ENCODE data around the gene CD164L2. TPM values are rescaled to one million over a fixed set of nuclear protein-coding genes. Genes with fewer than 3 reads are reported as not detected.
"Not testable (repeated sequence)": the region's sequence is repeated elsewhere in the genome, so short reads cannot be mapped to it uniquely, and the experiment has no call there.

Gene CD164L2
- polyA plus RNA-seq (2013, experiment 1 of 2) = not detected
- not detected for polyA plus RNA-seq (2013, experiment 2 of 2)

DNA sequence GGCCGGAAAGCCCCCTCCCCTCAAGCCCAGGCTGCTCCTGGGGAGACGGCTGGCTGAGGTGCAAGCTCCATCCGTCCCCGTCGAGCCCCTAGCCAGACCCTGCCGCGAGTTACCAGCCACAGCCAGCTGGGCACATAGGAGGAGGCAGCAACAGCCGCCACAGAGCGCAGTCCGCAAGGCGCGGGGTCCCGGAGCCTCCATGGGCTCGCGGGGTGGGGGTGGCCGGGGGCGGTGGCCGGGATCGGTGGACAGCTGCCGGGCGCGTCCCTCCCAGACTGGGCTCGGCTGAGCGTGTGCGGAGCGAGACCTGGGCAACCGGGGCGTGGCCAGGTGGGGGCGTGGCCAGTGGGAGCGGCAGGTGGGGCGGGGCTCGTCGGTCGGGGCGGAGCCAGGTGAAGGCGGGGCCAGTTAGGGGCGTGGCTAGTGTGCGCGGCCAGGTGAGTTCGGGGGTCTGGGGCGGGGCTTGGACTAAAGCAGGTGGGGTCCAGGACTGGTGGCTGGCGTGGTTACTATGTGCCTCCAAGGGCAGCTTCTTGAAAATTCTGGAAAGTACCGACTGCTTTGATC lies at the start of gene CD164L2:
Gene CD164L2, minus strand, starts transcription at position 295 of the 567 bp plus-strand sequence. Its CDS starts 94 bp downstream, at position 201.
- Histone ChIP-seq H2BK12ac (ENCODE audit: low read length in 2 of 2) (no peak within 1 kb of the TSS), H3K27ac (ENCODE audit: low read length, poor library complexity, severe bottlenecking) (no peak within 1 kb of the TSS), H2BK15ac (ENCODE audit: low read depth, poor library complexity, severe bottlenecking) (no peak within 1 kb of the TSS), H2BK5ac (ENCODE audit: low read depth, low read length, poor library complexity, severe bottlenecking) (no peak within 1 kb of the TSS), H3K4me2 (ENCODE audit: low read length, poor library complexity, severe bottlenecking) (no peak within 1 kb of the TSS), H2BK120ac (ENCODE audit: low read depth, low read length) (no peak within 1 kb of the TSS), H4K8ac (ENCODE audit: low read length) (no peak within 1 kb of the TSS), H3K14ac (ENCODE audit: low read length in 2 of 2) (no peak within 1 kb of the TSS), H3K23ac (ENCODE audit: low read length in 2 of 2) (no peak within 1 kb of the TSS), H3K36me3 (ENCODE audit: control insufficient read depth in 1 of 2, insufficient read depth in 2 of 2, low read depth in 1 of 2, low read length in 2 of 2) (no peaks in the 10 kb centered on the region), H3K18ac (ENCODE audit: low read depth in 1 of 2, low read length in 2 of 2) (no peak within 1 kb of the TSS), H3K79me1 (replicated peaks; ENCODE audit: low read length, poor library complexity, severe bottlenecking) (no peaks in the 10 kb centered on the region), H3K9ac (ENCODE audit: low read length) (no peak within 1 kb of the TSS), H2AFZ (ENCODE audit: low read depth, low read length) (no peak within 1 kb of the TSS), H3K27me3 (ENCODE audit: control insufficient read depth in 1 of 2, insufficient read depth in 1 of 2, low read length in 2 of 2) (peaks cover 22 to 27% of the 10 kb centered on the region in 2 experiments), H3K4ac (ENCODE audit: low read depth in 1 of 2, low read length in 2 of 2) (no peak within 1 kb of the TSS), H4K91ac (ENCODE audit: low read length) (no peak within 1 kb of the TSS), H3K9me3 (ENCODE audit: control insufficient read depth, low read length) (no peaks in the 10 kb centered on the region), H3K4me3 (ENCODE audit: insufficient read depth in 1 of 2, low read depth in 1 of 2, low read length in 2 of 2) (no peak within 1 kb of the TSS), H3K4me1 (ENCODE audit: control insufficient read depth, insufficient read depth, low read depth, low read length) (peaks cover 4% of the 10 kb centered on the region), H2AK5ac (ENCODE audit: low read length, severe bottlenecking) (no peak within 1 kb of the TSS)
- 17% methylated on average over 38 of the region's 43 CpGs for WGBS
- DNase-seq = no peak

DNA sequence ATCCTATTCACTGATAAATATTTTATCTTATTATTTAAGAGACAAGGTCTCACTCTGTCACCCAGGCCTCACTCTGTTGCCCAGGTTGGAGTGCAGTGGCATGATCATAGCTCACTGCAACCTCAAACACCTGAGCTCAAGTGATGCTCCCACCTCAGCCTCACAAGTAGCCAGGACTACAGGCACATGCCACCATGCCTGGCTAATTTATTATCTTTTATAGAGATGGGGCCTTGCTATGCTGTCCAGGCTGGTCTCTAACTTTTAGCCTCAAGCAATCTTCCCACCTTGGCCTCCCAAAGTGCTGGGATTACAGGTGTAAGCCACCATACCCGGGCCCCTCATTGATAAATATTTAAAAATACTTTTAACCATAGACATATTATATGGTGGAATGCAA lies 49.6 kb upstream of the CD164L2 start:
- not testable (repeated sequence) for H3K4me2 ChIP-seq (ENCODE audit: low read length, poor library complexity, severe bottlenecking); H4K8ac ChIP-seq (ENCODE audit: low read length); H2BK12ac ChIP-seq (ENCODE audit: low read length in 2 of 2); H3K18ac ChIP-seq (ENCODE audit: low read depth in 1 of 2, low read length in 2 of 2); H3K27me3 ChIP-seq (ENCODE audit: control insufficient read depth in 1 of 2, insufficient read depth in 1 of 2, low read length in 2 of 2); H4K91ac ChIP-seq (ENCODE audit: low read length); H3K4ac ChIP-seq (ENCODE audit: low read depth in 1 of 2, low read length in 2 of 2); H2BK15ac ChIP-seq (ENCODE audit: low read depth, poor library complexity, severe bottlenecking); H3K23ac ChIP-seq (ENCODE audit: low read length in 2 of 2); DNase-seq; H2AFZ ChIP-seq (ENCODE audit: low read depth, low read length); H2BK5ac ChIP-seq (ENCODE audit: low read depth, low read length, poor library complexity, severe bottlenecking); H3K9me3 ChIP-seq (ENCODE audit: control insufficient read depth, low read length); H3K14ac ChIP-seq (ENCODE audit: low read length in 2 of 2); H3K9ac ChIP-seq (ENCODE audit: low read length); H3K27ac ChIP-seq (ENCODE audit: low read length, poor library complexity, severe bottlenecking); H2AK5ac ChIP-seq (ENCODE audit: low read length, severe bottlenecking); H3K4me3 ChIP-seq (ENCODE audit: insufficient read depth in 1 of 2, low read depth in 1 of 2, low read length in 2 of 2); H2BK120ac ChIP-seq (ENCODE audit: low read depth, low read length)
- peaks cover 6 to 11% of the 10 kb centered on the region in 2 experiments for H3K36me3 ChIP-seq (ENCODE audit: control insufficient read depth in 1 of 2, insufficient read depth in 2 of 2, low read depth in 1 of 2, low read length in 2 of 2)
- WGBS = no CpG with 5 or more reads among the region's 1 CpG
- H3K79me1 ChIP-seq (replicated peaks; ENCODE audit: low read length, poor library complexity, severe bottlenecking) = peaks cover 29% of the 10 kb centered on the region
- peaks cover 15% of the 10 kb centered on the region for H3K4me1 ChIP-seq (ENCODE audit: control insufficient read depth, insufficient read depth, low read depth, low read length)

DNA sequence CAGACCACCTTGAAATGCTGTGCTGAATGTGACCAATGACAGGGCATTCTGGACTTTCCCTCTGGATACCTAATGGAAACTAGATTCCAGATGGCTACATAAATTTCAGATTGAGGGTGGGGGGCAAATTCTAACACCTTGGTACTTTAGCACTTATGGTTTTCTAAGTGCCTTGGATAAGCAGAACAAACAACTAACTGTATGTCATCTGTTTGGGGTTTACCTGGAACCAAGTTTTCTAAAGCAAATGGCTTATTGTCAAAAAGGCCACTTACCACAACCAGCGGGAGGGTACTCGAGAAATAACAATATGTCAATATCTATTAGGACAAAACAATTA lies 48.4 kb upstream of the CD164L2 start:
- WGBS = no CpG with 5 or more reads among the region's 2 CpGs
- no peak for DNase-seq
- H2BK120ac ChIP-seq (ENCODE audit: low read depth, low read length) = no peak overlapping the region

DNA sequence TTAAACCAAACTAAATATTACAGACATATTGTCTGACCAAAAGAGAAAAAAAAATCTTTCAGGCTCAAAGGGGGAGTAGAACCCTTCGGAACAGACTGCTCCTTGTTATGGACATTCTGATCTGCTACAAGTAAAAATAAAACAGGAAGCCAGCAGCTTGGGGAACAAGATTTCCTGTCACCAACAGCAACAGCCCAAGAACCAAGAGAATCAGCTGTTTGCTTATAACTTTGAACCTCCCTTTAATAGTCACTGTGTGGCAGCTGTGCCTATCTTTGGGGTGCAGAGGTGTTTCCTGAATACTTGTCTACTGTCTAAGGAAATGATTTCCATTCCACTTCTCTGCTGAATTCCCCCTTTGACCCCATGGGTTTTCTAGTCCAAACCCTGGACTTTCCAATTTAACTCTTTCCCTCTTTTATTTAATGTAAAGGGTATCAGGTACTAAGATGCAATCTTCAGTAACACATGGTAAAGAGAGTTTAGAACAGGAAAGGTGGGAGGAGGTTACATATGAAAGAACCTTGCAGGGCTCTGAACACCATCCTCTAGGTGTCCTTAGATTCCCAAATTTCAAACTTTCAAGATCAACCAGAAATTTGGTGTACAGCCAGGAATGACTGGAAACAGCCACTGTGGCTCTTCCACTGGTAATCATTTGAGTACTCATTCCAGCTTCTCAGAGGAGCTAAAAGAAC lies 47.9 kb upstream of the CD164L2 start:
- H3K27me3 ChIP-seq (ENCODE audit: control insufficient read depth in 1 of 2, insufficient read depth in 1 of 2, low read length in 2 of 2) = no peaks in the 10 kb centered on the region
- H3K79me1 ChIP-seq (replicated peaks; ENCODE audit: low read length, poor library complexity, severe bottlenecking) = peaks cover 35% of the 10 kb centered on the region
- H3K9ac ChIP-seq (ENCODE audit: low read length) = peak overlapping the region; percentile 33
- H3K4me2 ChIP-seq (ENCODE audit: low read length, poor library complexity, severe bottlenecking) = no peak overlapping the region
- no peak overlapping the region for H3K27ac ChIP-seq (ENCODE audit: low read length, poor library complexity, severe bottlenecking)
- H3K9me3 ChIP-seq (ENCODE audit: control insufficient read depth, low read length) = no peaks in the 10 kb centered on the region
- 63% methylated on average over 1 of the region's 1 CpG for WGBS
- peak; percentile 33 for DNase-seq
- no peak overlapping the region for H3K23ac ChIP-seq (ENCODE audit: low read length in 2 of 2)
- no peak overlapping the region for H4K8ac ChIP-seq (ENCODE audit: low read length)
- H2AFZ ChIP-seq (ENCODE audit: low read depth, low read length) = no peak overlapping the region
- H3K4me1 ChIP-seq (ENCODE audit: control insufficient read depth, insufficient read depth, low read depth, low read length) = peaks cover 12% of the 10 kb centered on the region
- no peak overlapping the region for H2BK15ac ChIP-seq (ENCODE audit: low read depth, poor library complexity, severe bottlenecking)
- no peak overlapping the region for H2BK12ac ChIP-seq (ENCODE audit: low read length in 2 of 2)
- no peak overlapping the region for H3K4ac ChIP-seq (ENCODE audit: low read depth in 1 of 2, low read length in 2 of 2)
- no peak overlapping the region for H3K4me3 ChIP-seq (ENCODE audit: insufficient read depth in 1 of 2, low read depth in 1 of 2, low read length in 2 of 2)
- no peak overlapping the region for H2BK5ac ChIP-seq (ENCODE audit: low read depth, low read length, poor library complexity, severe bottlenecking)
- H2BK120ac ChIP-seq (ENCODE audit: low read depth, low read length) = no peak overlapping the region
- H2AK5ac ChIP-seq (ENCODE audit: low read length, severe bottlenecking) = peak overlapping the region; percentile 68
- no peak overlapping the region for H3K18ac ChIP-seq (ENCODE audit: low read depth in 1 of 2, low read length in 2 of 2)
- no peak overlapping the region for H4K91ac ChIP-seq (ENCODE audit: low read length)
- H3K36me3 ChIP-seq (ENCODE audit: control insufficient read depth in 1 of 2, insufficient read depth in 2 of 2, low read depth in 1 of 2, low read length in 2 of 2) = peaks cover 14 to 28% of the 10 kb centered on the region in 2 experiments
- H3K14ac ChIP-seq (ENCODE audit: low read length in 2 of 2) = no peak overlapping the region

More for the DNA sequence above, 48.4 kb upstream of the CD164L2 start:
- H3K27ac ChIP-seq (ENCODE audit: low read length, poor library complexity, severe bottlenecking) = no peak overlapping the region
- no peak overlapping the region for H3K9ac ChIP-seq (ENCODE audit: low read length)
- peaks cover 15% of the 10 kb centered on the region for H3K4me1 ChIP-seq (ENCODE audit: control insufficient read depth, insufficient read depth, low read depth, low read length)
- H2AK5ac ChIP-seq (ENCODE audit: low read length, severe bottlenecking) = no peak overlapping the region
- no peaks in the 10 kb centered on the region for H3K27me3 ChIP-seq (ENCODE audit: control insufficient read depth in 1 of 2, insufficient read depth in 1 of 2, low read length in 2 of 2)
- H2BK12ac ChIP-seq (ENCODE audit: low read length in 2 of 2) = no peak overlapping the region
- peaks cover 35% of the 10 kb centered on the region for H3K79me1 ChIP-seq (replicated peaks; ENCODE audit: low read length, poor library complexity, severe bottlenecking)
- H2BK5ac ChIP-seq (ENCODE audit: low read depth, low read length, poor library complexity, severe bottlenecking) = no peak overlapping the region
- no peak overlapping the region for H4K91ac ChIP-seq (ENCODE audit: low read length)
- no peak overlapping the region for H3K18ac ChIP-seq (ENCODE audit: low read depth in 1 of 2, low read length in 2 of 2)
- no peak overlapping the region for H4K8ac ChIP-seq (ENCODE audit: low read length)
- no peak overlapping the region for H2BK15ac ChIP-seq (ENCODE audit: low read depth, poor library complexity, severe bottlenecking)
- H2AFZ ChIP-seq (ENCODE audit: low read depth, low read length) = no peak overlapping the region
- no peak overlapping the region for H3K4ac ChIP-seq (ENCODE audit: low read depth in 1 of 2, low read length in 2 of 2)
- H3K4me3 ChIP-seq (ENCODE audit: insufficient read depth in 1 of 2, low read depth in 1 of 2, low read length in 2 of 2) = no peak overlapping the region
- peaks cover 10 to 23% of the 10 kb centered on the region in 2 experiments for H3K36me3 ChIP-seq (ENCODE audit: control insufficient read depth in 1 of 2, insufficient read depth in 2 of 2, low read depth in 1 of 2, low read length in 2 of 2)
- H3K23ac ChIP-seq (ENCODE audit: low read length in 2 of 2) = no peak overlapping the region
- H3K14ac ChIP-seq (ENCODE audit: low read length in 2 of 2) = no peak overlapping the region
- H3K9me3 ChIP-seq (ENCODE audit: control insufficient read depth, low read length) = no peaks in the 10 kb centered on the region
- H3K4me2 ChIP-seq (ENCODE audit: low read length, poor library complexity, severe bottlenecking) = no peak overlapping the region

Measured in mesenchymal stem cell (in vitro differentiated cells and primary cell).